OCI-LY7 (cell line): ENCODE measurements around the gene PHPT1. TPM values are rescaled to one million over a fixed set of nuclear protein-coding genes. Genes with fewer than 3 reads are reported as not detected.
"Not testable (repeated sequence)": the region's sequence is repeated elsewhere in the genome, so short reads cannot be mapped to it uniquely, and the experiment has no call there.

Experiments
- BruUV-seq: library from RNA; stranded (reverse); fragments of 400-500 nt; replicated peaks from 2 replicates; lab custom pipeline; 2021; lab: Mats Ljungman, UMichigan
- CTCF ChIA-PET: fragments of 300-600 bp; sonication (Branson Sonifier 250); formaldehyde crosslinking; loops from one replicate; lab custom pipeline; 2022; ENCODE audit warnings: antibody characterized with exemption; ENCODE audit not compliant: unreplicated experiment; lab: Charles Lee
- POLR2A ChIA-PET: fragments of 300-600 bp; sonication (Branson Sonifier 250); formaldehyde crosslinking; loops from one replicate; lab custom pipeline; 2022; ENCODE audit warnings: antibody characterized with exemption; lab: Charles Lee
- DNase-seq: peaks from one replicate; pipeline ENCODE4 v3.0.0-alpha.2; 2015; ENCODE audit warnings: low spot score
- H2AFZ ChIP-seq: fragments of 200-600 bp; sonication (generic), shearing (Covaris generic); 2 replicates; pipeline ENCODE4 v1.6.1; 2014; ENCODE audit warnings: mild to moderate bottlenecking, antibody characterized with exemption, low read length, moderate library complexity
- H3K27ac ChIP-seq: fragments of 200-600 bp; sonication (generic); 2 replicates; pipeline ENCODE4 v1.5.1; 2014; ENCODE audit warnings: mixed run types, low read depth, mild to moderate bottlenecking, moderate library complexity, low read length, inconsistent platforms; ENCODE audit not compliant: poor library complexity, severe bottlenecking
- H3K36me3 ChIP-seq: fragments of 200-600 bp; sonication (generic); 2 replicates; pipeline ENCODE4 v1.6.1; 2014; ENCODE audit warnings: mild to moderate bottlenecking, antibody characterized with exemption, low read length, moderate library complexity, mixed read lengths; ENCODE audit not compliant: insufficient read depth
- H3K4me1 ChIP-seq: fragments of 200-600 bp; sonication (generic); 2 replicates; pipeline ENCODE4 v1.5.1; 2014; ENCODE audit warnings: mild to moderate bottlenecking, low read length; ENCODE audit not compliant: insufficient read depth, poor library complexity, severe bottlenecking
- H3K4me2 ChIP-seq: fragments of 200-600 bp; sonication (generic); 2 replicates; pipeline ENCODE4 v1.6.1; 2014; ENCODE audit warnings: mild to moderate bottlenecking, low read length
- H3K4me3 ChIP-seq: fragments of 200-600 bp; sonication (generic); 2 replicates; pipeline ENCODE4 v1.5.1; 2014; ENCODE audit warnings: mild to moderate bottlenecking, low read depth, low read length; ENCODE audit not compliant: poor library complexity, severe bottlenecking
- H3K79me2 ChIP-seq: fragments of 200-600 bp; sonication (generic); 2 replicates; pipeline ENCODE4 v1.6.1; 2016; ENCODE audit warnings: low read depth, mild to moderate bottlenecking, low read length, moderate library complexity, mixed read lengths; ENCODE audit not compliant: insufficient read depth
- H3K9me2 ChIP-seq: fragments of 200-600 bp; sonication (generic); 2 replicates; pipeline ENCODE4 v1.6.1; 2016; ENCODE audit warnings: mild to moderate bottlenecking, low read length, mixed read lengths; ENCODE audit not compliant: insufficient read depth
- H3K9me3 ChIP-seq: fragments of 200-600 bp; sonication (generic); 2 replicates; pipeline ENCODE4 v1.6.1; 2014; ENCODE audit warnings: mild to moderate bottlenecking, mixed run types, low read length, mixed read lengths
- H4K20me1 ChIP-seq: fragments of 200-600 bp; sonication (generic); 2 replicates; pipeline ENCODE4 v1.6.1; 2014; ENCODE audit warnings: mild to moderate bottlenecking, antibody characterized with exemption, low read length, moderate library complexity, mixed read lengths; ENCODE audit not compliant: insufficient read depth
- CTCF ChIP-seq: fragments of 200-600 bp; sonication (generic); conservative IDR thresholded peaks from 2 replicates; pipeline ENCODE4 v1.5.1; 2014; ENCODE audit warnings: mild to moderate bottlenecking, antibody characterized with exemption, low read length, moderate library complexity, mixed read lengths
- EZH2phosphoT487 ChIP-seq: fragments of 200-600 bp; sonication (generic); IDR thresholded peaks from 2 replicates; pipeline ENCODE4 v1.6.1; 2018; ENCODE audit warnings: low read depth, borderline replicate concordance, mild to moderate bottlenecking, mixed run types, antibody characterized with exemption, low read length, moderate library complexity, mixed read lengths
- intact Hi-C: fragments of 100-400 bp; cut with micrococcal nuclease; formaldehyde crosslinking; loops from one replicate; pipeline ENCODE4 v1.10.0; 2022; ENCODE audit not compliant: unreplicated experiment
- total RNA-seq, 2 experiments: library from RNA; depleted of rRNA in 1 of 2; stranded (reverse); fragments of >200 nt in 1 of 2; shearing (Covaris generic) in 1 of 2; gene quantifications; 2 replicates each; pipeline ENCODE4 v1.2.3, GENCODE V29; 2014 to 2022

PHPT1 gene
- total RNA-seq, 2 experiments from 2014 or later: 49.9 to 56.9 TPM

- H3K9me2 ChIP-seq: no peaks in the 10 kb centered on the region
- H3K36me3 ChIP-seq: no peaks in the 10 kb centered on the region
- BruUV-seq: no TSS peak
- H3K4me2 ChIP-seq: no peak overlapping the region
- CTCF ChIA-PET: no interaction called here
- no peak overlapping the region for H3K4me3 ChIP-seq
- no peak overlapping the region for H2AFZ ChIP-seq
- intact Hi-C loops: no loop called here
- DNase-seq: no peak
- H4K20me1 ChIP-seq: no peaks in the 10 kb centered on the region
- POLR2A ChIA-PET: no interaction called here
- peaks cover 37% of the 10 kb centered on the region for H3K4me1 ChIP-seq
- no peak for TF ChIP-seq CTCF
- no peak for TF ChIP-seq EZH2phosphoT487
- H3K79me2 ChIP-seq: no peaks in the 10 kb centered on the region
- no peak overlapping the region for H3K27ac ChIP-seq
- H3K9me3 ChIP-seq: no peaks in the 10 kb centered on the region
Observed at GRCh38 chr9:136802321-136802720, 46.9 kb upstream of the PHPT1 start.

- DNase-seq, CTCF ChIA-PET, BruUV-seq, H3K4me2 ChIP-seq, H3K79me2 ChIP-seq, POLR2A ChIA-PET, H3K9me3 ChIP-seq, intact Hi-C loops, H3K4me3 ChIP-seq, H4K20me1 ChIP-seq, H3K27ac ChIP-seq, H2AFZ ChIP-seq, H3K9me2 ChIP-seq, H3K36me3 ChIP-seq: not testable (repeated sequence)
- H3K4me1 ChIP-seq: peaks cover 38% of the 10 kb centered on the region
Observed at GRCh38 chr9:136803009-136803550, 46.1 kb upstream of the PHPT1 start.

- POLR2A ChIA-PET: no interaction called here
Observed at GRCh38 chr9:136803551-136804508, 45.4 kb upstream of the PHPT1 start.

More at GRCh38 chr9:136803551-136804508, 45.4 kb upstream of the PHPT1 start:
- Histone ChIP-seq H3K9me3 (no peaks in the 10 kb centered on the region), H3K4me1 (peaks cover 38% of the 10 kb centered on the region), H3K36me3 (no peaks in the 10 kb centered on the region), H3K4me3 (no peak overlapping the region), H3K9me2 (no peaks in the 10 kb centered on the region), H3K4me2 (no peak overlapping the region), H2AFZ (no peak overlapping the region), H3K27ac (no peak overlapping the region), H3K79me2 (peaks cover 9% of the 10 kb centered on the region), H4K20me1 (peaks cover under 1% of the 10 kb centered on the region; the same call in 1 of the 2 replicates)
- CTCF ChIA-PET: no interaction called here
- TF ChIP-seq EZH2phosphoT487 (no peak), CTCF (no peak)
- DNase-seq: no peak
- intact Hi-C loops: no loop called here
- BruUV-seq: no TSS peak
